Lower leg skin (tissue), 4 donors: ENCODE measurements around the gene TANC1. TPM values are rescaled to one million over a fixed set of nuclear protein-coding genes. Genes with fewer than 3 reads are reported as not detected.

Experiments used
- DNase-seq, 2 donors: peaks; one replicate each; pipeline ENCODE4 v3.0.0-alpha.2; 2019; ENCODE audit warnings: low spot score in 2 of 2
- H3K4me3 ChIP-seq: fragments of 200-600 bp; sonication (generic); 2 replicates; pipeline ENCODE4 v1.5.1; 2017; ENCODE audit warnings: mild to moderate bottlenecking, low read depth; ENCODE audit not compliant: poor library complexity, severe bottlenecking
- POLR2A ChIP-seq, 2 donors: fragments of 450-650 bp; IDR thresholded peaks; one replicate each; pipeline ENCODE4 v1.6.1; 2016 to 2017; ENCODE audit warnings: antibody characterized with exemption in 2 of 2, mild to moderate bottlenecking in 1 of 2, moderate library complexity in 1 of 2
- WGBS, 2 donors: methylation state at CpG; one replicate each; pipeline ENCODE4 v1.1.5; 2018; 5-methylcytosine and 5-hydroxymethylcytosine counted together
- intact Hi-C: fragments of 100-400 bp; cut with DNase I; formaldehyde crosslinking; loops from one replicate; pipeline ENCODE4 v1.15.0; 2023; ENCODE audit warnings: low total_unique reads
- total RNA-seq, 4 donors: library from RNA; depleted of rRNA; stranded (reverse); fragments of >200 nt; gene quantifications; one replicate each; pipeline ENCODE4 v1.1.0, GENCODE V29; 2016
- TF ChIP-seq, protein P1 (sequence below), 3 donors: fragments of 450-650 bp; IDR thresholded peaks; one replicate each; pipeline ENCODE4 v1.5.1; 2016; ENCODE audit warnings: antibody characterized with exemption in 3 of 3, mild to moderate bottlenecking in 3 of 3, moderate library complexity in 2 of 3

Gene TANC1
- total RNA-seq, 4 donors from 2014 or later: 65.8 to 111 (median 93.6) TPM

DNA sequence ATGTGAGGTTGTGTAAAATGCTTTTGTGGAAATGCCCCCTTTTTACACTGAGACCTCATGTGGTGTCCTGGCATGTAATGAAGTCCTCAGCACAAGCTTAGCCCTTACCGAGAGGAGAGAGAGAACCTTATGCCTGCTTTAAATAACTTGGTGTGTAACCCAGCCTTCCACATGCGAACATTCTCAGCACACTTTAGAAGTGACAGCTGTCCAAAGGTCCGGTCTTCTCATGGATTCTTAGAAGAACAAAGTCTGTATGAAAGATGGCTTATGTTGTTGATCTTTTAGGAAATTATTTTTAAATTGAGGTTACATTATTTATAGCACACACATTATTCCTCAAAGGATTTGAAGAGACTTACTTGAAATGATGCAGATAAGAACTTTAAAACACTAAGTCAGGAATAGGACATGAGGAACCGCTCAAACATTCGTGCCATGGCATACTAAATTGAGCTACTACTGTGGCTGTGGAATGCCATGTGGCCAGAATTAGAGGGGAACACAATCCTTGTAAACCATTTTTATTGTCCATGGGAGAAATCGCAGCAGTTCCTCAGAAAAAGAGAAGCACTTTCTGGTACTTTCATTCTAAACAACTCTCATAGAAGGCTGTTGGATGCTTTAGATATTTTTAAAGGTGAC lies 238.4 kb downstream of the TANC1 start:
- no peak overlapping the region for H3K4me3 ChIP-seq
- WGBS, 2 donors: 88 to 92% methylated on average over 6 of the region's 6 CpGs
- intact Hi-C loops: no loop called here
- no peak for DNase-seq
- TF ChIP-seq, protein P1, sequence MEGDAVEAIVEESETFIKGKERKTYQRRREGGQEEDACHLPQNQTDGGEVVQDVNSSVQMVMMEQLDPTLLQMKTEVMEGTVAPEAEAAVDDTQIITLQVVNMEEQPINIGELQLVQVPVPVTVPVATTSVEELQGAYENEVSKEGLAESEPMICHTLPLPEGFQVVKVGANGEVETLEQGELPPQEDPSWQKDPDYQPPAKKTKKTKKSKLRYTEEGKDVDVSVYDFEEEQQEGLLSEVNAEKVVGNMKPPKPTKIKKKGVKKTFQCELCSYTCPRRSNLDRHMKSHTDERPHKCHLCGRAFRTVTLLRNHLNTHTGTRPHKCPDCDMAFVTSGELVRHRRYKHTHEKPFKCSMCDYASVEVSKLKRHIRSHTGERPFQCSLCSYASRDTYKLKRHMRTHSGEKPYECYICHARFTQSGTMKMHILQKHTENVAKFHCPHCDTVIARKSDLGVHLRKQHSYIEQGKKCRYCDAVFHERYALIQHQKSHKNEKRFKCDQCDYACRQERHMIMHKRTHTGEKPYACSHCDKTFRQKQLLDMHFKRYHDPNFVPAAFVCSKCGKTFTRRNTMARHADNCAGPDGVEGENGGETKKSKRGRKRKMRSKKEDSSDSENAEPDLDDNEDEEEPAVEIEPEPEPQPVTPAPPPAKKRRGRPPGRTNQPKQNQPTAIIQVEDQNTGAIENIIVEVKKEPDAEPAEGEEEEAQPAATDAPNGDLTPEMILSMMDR (IDR thresholded peaks at IDR 0.05): no peak
- no peak for TF ChIP-seq POLR2A (IDR thresholded peaks at IDR 0.05)

DNA sequence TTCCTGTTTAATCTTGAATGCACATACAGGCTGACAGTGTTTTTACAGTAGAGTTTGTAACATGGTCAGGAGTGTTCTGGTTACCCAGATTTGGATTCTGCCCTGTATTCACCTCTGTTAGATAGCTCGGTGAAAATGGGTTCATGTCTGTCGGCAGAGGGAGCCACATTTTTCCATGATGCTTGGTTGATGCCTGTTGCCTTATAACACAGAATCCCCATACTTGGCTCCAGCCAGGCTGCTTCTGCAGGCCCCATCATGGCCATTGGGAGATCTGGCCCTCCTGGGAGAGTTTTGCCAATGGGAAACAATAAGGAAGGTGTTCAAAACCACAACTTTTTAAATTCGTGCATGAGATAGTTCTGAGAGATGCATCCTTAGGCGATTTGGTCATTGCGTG lies 240.0 kb downstream of the TANC1 start:
- intact Hi-C loops: no loop called here
- H3K4me3 ChIP-seq: no peak overlapping the region
- TF ChIP-seq, protein P1 (IDR thresholded peaks at IDR 0.05): no peak
- TF ChIP-seq POLR2A (IDR thresholded peaks at IDR 0.05): no peak
- no peak for DNase-seq
- WGBS, 2 donors: 69 to 95% methylated on average over 5 of the region's 5 CpGs

DNA sequence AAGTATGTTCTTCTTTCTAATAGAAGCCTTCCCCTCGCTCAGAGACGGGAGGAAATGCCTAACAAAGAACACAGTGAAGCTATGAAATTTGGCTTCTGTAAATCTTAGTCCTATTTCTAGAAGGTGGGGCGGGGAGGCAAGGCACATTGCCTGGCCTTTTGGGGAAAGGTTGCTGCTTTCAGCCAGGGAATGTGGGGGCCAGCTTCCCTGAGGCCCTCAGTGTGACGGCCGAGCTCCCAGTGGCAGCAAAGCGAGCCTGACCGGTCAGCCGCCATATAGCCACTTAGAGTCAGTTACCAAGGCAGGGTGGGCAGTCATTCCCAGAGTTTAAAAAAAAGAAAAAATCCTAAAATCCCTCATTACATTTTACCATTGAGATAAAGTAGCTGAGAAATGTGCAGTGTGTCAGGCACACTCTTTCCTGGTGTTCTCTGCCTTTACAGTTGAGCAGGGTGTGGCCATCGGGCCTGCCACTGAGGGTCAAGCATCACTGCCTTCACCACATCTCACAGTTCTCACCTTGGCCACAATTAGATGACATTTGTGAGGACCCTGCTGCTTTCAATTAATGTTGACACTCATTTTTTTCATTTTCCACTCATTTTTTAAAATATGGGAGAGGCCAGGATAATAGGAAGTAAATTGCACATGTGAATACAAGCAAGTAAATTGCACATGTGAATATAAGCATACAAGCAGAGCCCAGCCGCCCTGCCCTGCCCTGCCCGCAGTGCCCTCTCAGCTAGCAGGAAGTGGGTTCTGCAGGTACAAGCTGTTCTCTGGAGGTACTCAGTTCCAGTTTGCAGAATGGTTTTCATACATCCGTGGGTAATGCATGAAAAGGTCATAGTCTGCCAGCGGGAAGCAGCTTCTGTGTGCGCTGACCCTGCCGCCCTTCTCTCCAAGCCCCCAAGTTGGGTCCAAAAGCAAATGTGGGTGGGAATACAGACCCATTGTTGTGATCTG lies 241.2 kb downstream of the TANC1 start:
- no peak for TF ChIP-seq POLR2A (IDR thresholded peaks at IDR 0.05)
- TF ChIP-seq, protein P1 (IDR thresholded peaks at IDR 0.05): no peak
- no peak overlapping the region for H3K4me3 ChIP-seq
- WGBS, 2 donors: 88% methylated on average over 15 of the region's 15 CpGs
- intact Hi-C loops: no loop called here
- DNase-seq: peak in 1 of 2 donors; percentile 84

DNA sequence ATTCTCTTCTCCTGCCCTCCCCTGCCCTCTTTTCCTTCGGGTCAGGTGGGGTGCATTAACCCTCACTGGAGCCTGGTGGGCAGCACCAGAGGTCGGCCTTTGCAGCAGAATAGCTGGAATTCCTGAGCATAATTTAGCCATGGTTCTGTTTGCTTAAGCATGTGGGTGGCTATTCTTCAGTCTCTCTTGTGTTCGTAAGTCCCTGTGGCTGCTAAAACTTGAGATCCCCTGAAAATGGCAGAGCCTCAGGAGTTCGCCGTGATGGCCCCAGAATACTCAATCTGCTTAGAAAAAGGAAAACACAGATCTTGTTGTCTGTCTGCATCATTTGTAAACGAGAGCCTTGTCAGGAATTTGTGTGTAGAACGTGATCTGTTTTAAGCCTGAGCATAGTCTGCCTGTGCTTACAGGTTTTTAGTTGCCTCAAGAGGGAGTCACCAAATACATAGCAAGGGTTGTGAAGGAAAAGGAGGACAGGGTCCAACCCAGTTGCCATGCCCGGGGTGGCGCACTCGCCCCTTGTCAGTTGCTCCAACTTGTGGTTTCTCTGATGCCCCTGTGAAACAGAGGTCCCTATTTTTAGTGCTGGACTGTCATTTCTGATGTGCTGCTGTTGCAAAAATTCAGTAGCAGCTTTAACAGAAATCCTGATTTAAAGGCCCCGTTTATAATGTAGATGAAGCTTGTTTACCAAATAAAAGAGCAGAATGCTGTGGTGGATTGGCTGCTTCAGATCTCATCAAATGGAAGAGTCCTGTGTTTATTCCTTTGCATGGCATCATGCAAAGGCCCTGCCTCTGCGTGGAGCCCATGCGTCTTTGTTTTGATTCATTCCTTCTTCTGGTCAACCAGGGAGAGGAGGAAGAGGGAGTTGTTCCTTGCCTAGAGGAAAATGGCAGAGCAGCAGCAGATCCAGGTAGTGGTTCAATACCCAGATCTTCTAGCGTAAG lies 243.3 kb downstream of the TANC1 start:
- DNase-seq: peak in 1 of 2 donors; percentile 63
- intact Hi-C loops: no loop called here
- TF ChIP-seq, protein P1 (IDR thresholded peaks at IDR 0.05): no peak
- no peak for TF ChIP-seq POLR2A (IDR thresholded peaks at IDR 0.05)
- 84 to 86% methylated on average over 14 of the region's 14 CpGs for WGBS, 2 donors
- no peak overlapping the region for H3K4me3 ChIP-seq

DNA sequence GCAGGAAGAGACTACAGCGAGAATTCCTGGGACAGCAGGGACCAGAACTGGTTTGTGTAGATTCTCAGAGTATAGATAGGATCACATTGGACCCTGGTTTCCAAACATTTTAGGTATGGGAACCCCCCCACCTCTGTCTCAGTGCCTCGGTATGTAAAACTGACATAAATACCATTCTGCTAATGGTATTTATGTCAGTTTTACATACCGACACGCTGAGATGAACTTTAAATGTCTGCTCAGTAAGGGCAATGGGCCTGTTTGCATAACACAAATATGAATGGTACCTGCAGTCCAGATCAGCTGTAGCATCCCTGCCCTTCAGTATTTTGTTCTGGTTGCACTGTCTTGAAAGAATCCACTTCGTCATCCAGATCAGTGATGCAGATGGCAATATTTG lies 244.9 kb downstream of the TANC1 start:
- intact Hi-C loops: no loop called here
- 91% methylated on average over 5 of the region's 5 CpGs for WGBS, 2 donors
- H3K4me3 ChIP-seq: no peak overlapping the region
- DNase-seq: no peak
- TF ChIP-seq, protein P1 (IDR thresholded peaks at IDR 0.05): no peak
- TF ChIP-seq POLR2A (IDR thresholded peaks at IDR 0.05): no peak
